ENCODE data around the gene ERVV-1. TPM values are rescaled to one million over a fixed set of nuclear protein-coding genes. Genes with fewer than 3 reads are reported as not detected.
"Not testable (repeated sequence)": the region's sequence is repeated elsewhere in the genome, so short reads cannot be mapped to it uniquely, and the experiment has no call there.

Gene ERVV-1
- total RNA-seq, result not detected
- long read RNA-seq, result 0 reads

GRCh38 chr19:53013621-53014020 is at the start of gene ERVV-1:
TSS of gene ERVV-1 (plus strand) at chr19:53013921. CDS start at chr19:53014091, 170 bp downstream.
- DNase-seq (ENCODE audit: missing footprints) (no peak), ATAC-seq (no peak)
- intact Hi-C loops (cut with DNase I), result no loop called here

- ATAC-seq (no peak), DNase-seq (ENCODE audit: missing footprints) (no peak)
- intact Hi-C loops (cut with DNase I), result no loop called here
Measured at GRCh38 chr19:52967772-52968171, 45.9 kb upstream of the ERVV-1 start.

- DNase-seq (ENCODE audit: missing footprints) (no peak), ATAC-seq (no peak)
- intact Hi-C loops (cut with DNase I), result no loop called here
Measured at GRCh38 chr19:52981329-52981728, 32.4 kb upstream of the ERVV-1 start.

- DNase-seq (ENCODE audit: missing footprints); intact Hi-C loops (cut with DNase I); ATAC-seq: not testable (repeated sequence)
Measured at GRCh38 chr19:52983167-52983566, 30.6 kb upstream of the ERVV-1 start.

- DNase-seq (ENCODE audit: missing footprints) (no peak), ATAC-seq (no peak)
- intact Hi-C loops (cut with DNase I), result no loop called here
Measured at GRCh38 chr19:52987221-52987620, 26.5 kb upstream of the ERVV-1 start.

GRCh38 chr19:52988506-52988905 is 25.2 kb upstream of the ERVV-1 start:
- ATAC-seq (no peak), DNase-seq (ENCODE audit: missing footprints) (no peak)
- intact Hi-C loops (cut with DNase I), result no loop called here

GRCh38 chr19:52990759-52991418 is 22.8 kb upstream of the ERVV-1 start:
- intact Hi-C loops (cut with DNase I), result no loop called here
- ATAC-seq (no peak), DNase-seq (ENCODE audit: missing footprints) (no peak)

- DNase-seq (ENCODE audit: missing footprints) (no peak), ATAC-seq (no peak)
- intact Hi-C loops (cut with DNase I), result no loop called here
Measured at GRCh38 chr19:52991484-52991883, 22.2 kb upstream of the ERVV-1 start.

- peak; percentile 30 for ATAC-seq
- intact Hi-C loops (cut with DNase I), result loop anchor here (2.0 kb wide), 1 partner anchor 30 kb away; the partner anchor contains the start of gene ZNF816
Measured at GRCh38 chr19:52992109-52993004, 21.4 kb upstream of the ERVV-1 start.

GRCh38 chr19:52993342-52994178 is 20.2 kb upstream of the ERVV-1 start:
- peak; percentile 93 for ATAC-seq
- peak; percentile 87 for DNase-seq (ENCODE audit: missing footprints)
- intact Hi-C loops (cut with DNase I), result loop anchor here (2.0 kb wide), 1 partner anchor 31 kb away; the partner anchor contains the start of gene ZNF816

More at GRCh38 chr19:52992109-52993004, 21.4 kb upstream of the ERVV-1 start:
- no peak for DNase-seq (ENCODE audit: missing footprints)

GRCh38 chr19:52995711-52996110 is 18.0 kb upstream of the ERVV-1 start:
- ATAC-seq (no peak), DNase-seq (ENCODE audit: missing footprints) (no peak)
- intact Hi-C loops (cut with DNase I), result no loop called here

- intact Hi-C loops (cut with DNase I), result no loop called here
- ATAC-seq, result no peak
- no peak for DNase-seq (ENCODE audit: missing footprints)
Measured at GRCh38 chr19:52997975-52998374, 15.7 kb upstream of the ERVV-1 start.

GRCh38 chr19:53002479-53002878 is 11.2 kb upstream of the ERVV-1 start:
- intact Hi-C loops (cut with DNase I), result no loop called here
- DNase-seq (ENCODE audit: missing footprints) (no peak), ATAC-seq (no peak)

- DNase-seq (ENCODE audit: missing footprints) (no peak), ATAC-seq (no peak)
Measured at GRCh38 chr19:53004242-53004641, 9.5 kb upstream of the ERVV-1 start.

GRCh38 chr19:53007200-53007599 is 6.5 kb upstream of the ERVV-1 start:
- DNase-seq (ENCODE audit: missing footprints) (no peak), ATAC-seq (no peak)
- intact Hi-C loops (cut with DNase I), result no loop called here

More at GRCh38 chr19:53004242-53004641, 9.5 kb upstream of the ERVV-1 start:
- intact Hi-C loops (cut with DNase I), result no loop called here

GRCh38 chr19:53007606-53008005 is 6.1 kb upstream of the ERVV-1 start:
- no peak for ATAC-seq
- DNase-seq (ENCODE audit: missing footprints), result no peak
- intact Hi-C loops (cut with DNase I), result no loop called here

GRCh38 chr19:53008061-53008778 is 5.5 kb upstream of the ERVV-1 start:
- intact Hi-C loops (cut with DNase I), result no loop called here
- no peak for ATAC-seq
- no peak for DNase-seq (ENCODE audit: missing footprints)

GRCh38 chr19:53010494-53010893 is 3.2 kb upstream of the ERVV-1 start:
- ATAC-seq, result no peak
- DNase-seq (ENCODE audit: missing footprints), result no peak
- intact Hi-C loops (cut with DNase I), result no loop called here

All from Right ventricle myocardium inferior (tissue), 1 donor.